HG03025 (cell line): ENCODE measurements around the gene COASY.
"Not testable (repeated sequence)": the region's sequence is repeated elsewhere in the genome, so short reads cannot be mapped to it uniquely, and the experiment has no call there.

Experiments used
- ATAC-seq: cut with Tn5 transposase; IDR thresholded peaks from one replicate; pipeline ENCODE4 v1.9.1; 2021; ENCODE audit warnings: mild to moderate bottlenecking, moderate library complexity; ENCODE audit not compliant: unreplicated experiment, low FRiP score

Gene COASY

DNA sequence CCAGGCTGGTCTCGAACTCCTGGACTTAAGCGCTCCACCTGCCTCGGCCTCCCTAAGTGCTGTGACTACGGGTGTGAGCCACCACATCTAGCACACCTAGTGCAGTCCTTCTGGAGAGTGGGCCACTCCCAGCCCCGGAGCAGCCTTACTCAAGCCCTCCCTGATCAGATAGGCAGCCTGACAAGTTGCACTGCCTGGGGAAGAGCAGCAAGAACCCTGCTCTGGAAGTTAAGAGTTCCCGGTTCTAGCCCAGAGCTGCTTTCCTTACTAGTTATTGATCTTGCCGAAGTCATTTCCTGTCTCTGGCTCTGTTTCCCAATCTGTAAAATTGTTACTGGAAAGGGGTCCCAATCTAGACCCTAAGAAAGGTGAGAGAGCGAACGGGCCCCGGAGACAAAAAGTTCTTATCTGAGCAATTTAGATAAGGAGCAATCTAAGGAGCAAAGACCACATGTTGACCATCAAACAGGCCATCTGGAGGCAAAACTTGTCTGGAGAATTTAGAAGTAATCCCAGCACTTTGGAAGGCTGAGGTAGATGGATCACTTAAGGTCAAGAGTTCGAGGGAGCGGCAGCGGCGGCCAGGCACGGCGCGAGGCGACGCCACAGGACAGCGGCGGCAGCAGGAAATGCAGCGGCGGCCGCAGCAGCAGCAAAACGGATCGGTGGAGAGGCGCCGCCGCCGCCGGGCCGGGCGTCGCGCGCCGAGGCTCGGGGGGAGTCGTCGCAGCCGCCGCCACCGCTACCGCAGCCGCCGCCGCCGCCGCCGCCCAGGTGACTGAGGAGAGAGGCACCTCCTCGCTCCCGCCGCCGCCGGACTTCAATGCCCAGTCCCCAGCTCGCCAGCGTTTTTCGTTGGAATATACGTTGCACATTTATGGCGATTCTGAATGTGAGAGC is 30.2 kb upstream of the COASY start:
- no peak for ATAC-seq

DNA sequence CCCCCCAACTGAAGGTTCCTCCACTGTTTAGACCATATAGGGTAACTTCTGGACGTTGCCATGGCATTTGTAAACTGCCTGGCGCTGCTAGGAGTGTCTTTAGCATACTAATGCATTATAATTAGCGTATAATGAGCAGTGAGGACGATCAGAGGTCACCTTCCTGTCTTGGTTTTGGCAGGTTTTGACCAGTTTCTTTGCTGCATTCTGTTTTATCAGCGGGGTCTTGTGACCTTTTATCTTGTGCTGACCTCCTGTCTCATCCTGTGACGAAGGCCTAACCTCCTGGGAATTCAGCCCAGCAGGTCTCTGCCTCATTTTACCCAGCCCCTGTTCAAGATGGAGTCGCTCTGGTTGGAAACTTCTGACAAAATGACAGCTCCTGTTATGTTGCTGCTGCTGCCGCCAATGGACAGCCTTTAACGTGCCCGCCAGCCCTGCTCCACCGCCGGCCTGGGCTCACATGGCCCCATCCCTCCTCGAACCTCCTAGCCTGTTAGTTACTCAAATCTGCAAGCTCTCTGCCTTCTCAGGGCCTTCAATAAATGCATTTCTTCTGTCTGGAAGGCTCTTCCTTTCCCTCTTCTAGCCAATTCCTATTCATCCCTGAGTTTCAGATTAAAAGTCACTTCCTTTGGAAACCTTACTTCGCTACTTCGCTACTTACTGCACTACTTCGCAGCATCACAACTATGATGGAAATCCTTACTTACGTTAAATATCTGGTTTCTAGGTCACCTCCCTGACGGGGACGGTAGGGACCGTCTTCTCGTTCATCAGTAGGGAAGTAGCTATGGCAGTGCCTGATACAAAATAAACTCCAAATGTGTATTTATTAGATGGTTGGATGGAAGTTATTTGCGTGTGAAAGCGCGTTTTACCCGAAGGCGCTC is 26.5 kb upstream of the COASY start:
- peak; percentile 7 for ATAC-seq

DNA sequence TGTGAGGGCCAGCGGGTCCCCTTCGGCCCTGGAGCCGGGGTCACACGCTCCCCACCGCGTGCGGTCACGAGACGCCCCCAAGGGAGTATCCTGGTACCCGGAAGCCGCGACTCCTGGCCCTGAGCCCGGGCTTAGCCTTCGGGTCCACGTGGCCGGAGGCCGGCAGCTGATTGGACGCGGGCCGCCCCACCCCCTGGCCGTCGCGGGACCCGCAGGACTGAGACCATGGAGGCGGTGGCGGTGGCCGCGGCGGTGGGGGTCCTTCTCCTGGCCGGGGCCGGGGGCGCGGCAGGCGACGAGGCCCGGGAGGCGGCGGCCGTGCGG is 25.9 kb upstream of the COASY start, which contains the start of gene NAGLU:
NAGLU (plus strand) TSS at position 194 of the 324 bp plus-strand sequence; CDS start at position 226, 32 bp downstream.
- peak; percentile 70 for ATAC-seq

DNA sequence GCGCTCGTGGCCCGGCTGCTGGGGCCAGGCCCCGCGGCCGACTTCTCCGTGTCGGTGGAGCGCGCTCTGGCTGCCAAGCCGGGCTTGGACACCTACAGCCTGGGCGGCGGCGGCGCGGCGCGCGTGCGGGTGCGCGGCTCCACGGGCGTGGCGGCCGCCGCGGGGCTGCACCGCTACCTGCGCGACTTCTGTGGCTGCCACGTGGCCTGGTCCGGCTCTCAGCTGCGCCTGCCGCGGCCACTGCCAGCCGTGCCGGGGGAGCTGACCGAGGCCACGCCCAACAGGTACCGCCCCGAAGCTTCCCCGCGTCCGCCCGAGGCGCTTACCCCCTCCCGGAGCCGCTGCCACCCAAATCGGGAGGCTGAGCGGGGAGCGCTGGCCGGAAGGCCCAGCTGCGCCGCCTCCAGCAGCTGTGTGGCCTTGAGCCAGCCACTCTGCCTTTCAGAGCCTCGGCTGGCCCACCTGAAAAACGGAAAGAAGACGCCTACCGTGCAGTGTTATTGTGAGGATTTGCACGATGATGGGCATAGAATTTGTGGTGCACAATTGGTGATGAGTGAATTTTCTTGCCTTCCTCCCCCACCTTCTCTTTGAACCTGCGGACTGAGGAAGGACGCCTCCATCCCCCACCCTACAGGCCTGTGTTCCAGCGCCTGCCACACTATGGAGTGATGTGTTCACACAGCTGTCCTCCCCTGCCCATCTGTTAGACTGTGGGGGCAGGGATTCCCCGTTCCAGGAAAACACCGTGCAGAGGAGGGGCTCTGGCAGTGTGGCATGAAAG is 25.4 kb upstream of the COASY start:
- peak; percentile 47 for ATAC-seq

DNA sequence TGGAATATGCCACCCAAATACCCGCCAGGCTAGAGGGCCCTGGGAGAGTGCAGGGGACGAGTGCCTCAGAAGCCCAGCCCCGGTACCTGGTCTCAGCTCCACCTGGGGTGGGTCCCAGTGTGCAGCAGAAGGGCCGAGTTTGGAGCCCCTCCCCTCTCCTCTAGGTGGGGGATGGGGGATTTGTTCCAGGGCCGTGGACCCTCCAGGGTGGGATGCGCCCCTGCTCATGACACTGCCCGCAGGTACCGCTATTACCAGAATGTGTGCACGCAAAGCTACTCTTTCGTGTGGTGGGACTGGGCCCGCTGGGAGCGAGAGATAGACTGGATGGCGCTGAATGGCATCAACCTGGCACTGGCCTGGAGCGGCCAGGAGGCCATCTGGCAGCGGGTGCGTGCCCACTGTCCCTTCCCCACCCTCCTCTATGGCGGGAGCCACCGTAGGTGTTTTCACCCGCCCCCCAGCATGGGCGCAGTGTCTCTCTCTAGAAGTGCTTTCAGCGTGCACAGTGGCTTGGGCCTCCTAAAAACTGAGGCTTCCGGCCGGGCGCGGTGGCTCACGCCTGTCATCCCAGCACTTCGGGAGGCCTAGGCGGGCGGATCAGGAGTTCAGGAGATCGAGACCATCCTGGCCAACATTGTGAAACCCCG is 24.7 kb upstream of the COASY start:
- no peak for ATAC-seq

DNA sequence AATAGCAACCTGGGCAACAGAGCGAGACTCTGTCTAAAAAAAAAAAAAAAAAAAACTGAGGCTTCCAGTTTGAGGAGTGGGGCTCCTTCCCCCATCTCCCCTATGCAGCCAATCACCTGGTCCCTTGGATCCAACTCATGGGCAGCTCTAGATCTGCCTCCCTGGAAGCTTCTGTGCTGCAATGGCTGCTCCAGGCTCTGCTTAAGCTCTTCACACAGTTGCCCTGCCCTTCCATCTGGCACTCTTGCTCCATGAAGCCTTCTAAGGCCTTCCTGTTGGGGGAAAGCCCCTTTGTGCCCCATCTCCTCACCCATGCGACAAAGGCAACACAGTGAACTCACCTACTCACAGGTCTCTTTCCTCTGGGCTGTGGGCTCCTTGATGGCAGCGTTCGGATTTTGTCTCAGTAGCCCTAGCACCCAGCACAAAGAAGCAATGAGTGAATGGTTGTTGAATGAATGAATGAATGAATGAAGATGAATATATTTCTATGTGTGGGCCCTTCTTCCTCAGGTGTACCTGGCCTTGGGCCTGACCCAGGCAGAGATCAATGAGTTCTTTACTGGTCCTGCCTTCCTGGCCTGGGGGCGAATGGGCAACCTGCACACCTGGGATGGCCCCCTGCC is 24.0 kb upstream of the COASY start:
- no peak for ATAC-seq

DNA sequence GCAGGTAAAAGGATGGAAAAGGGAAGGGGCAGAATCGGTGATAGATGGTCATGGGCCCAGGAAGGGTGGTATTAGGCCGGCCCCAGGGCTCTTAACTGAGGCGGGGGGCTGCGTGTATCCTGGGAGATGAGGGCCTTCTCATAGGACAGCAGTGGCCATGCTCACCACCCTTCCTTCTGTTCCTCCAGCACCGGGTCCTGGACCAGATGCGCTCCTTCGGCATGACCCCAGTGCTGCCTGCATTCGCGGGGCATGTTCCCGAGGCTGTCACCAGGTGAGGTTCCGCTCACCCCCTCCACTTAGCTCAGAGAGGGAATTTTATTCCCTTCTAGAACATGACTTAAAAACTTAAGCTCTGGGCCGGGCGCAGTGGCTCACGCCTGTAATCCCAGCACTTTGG is 23.5 kb upstream of the COASY start:
- no peak for ATAC-seq

DNA sequence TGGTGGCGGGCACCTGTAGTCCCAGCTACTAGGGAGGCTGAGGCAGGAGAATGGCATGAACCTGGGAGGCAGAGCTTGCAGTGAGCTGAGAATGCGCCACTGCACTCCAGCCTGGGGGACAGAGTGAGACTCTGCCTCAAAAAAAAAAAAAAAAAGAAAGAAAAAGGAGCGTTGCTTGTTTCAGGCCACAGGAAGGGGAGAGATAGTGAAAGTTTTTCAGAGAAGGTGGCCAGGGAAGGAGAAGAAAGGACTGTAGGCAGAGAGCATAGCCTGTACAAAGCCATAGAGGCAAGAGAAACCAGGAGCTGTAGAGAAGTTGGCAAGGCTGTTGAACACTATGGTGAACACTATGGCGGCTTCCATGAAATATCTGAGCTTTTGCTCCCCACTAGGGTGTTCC is 21.4 kb upstream of the COASY start:
- ATAC-seq = not testable (repeated sequence)

DNA sequence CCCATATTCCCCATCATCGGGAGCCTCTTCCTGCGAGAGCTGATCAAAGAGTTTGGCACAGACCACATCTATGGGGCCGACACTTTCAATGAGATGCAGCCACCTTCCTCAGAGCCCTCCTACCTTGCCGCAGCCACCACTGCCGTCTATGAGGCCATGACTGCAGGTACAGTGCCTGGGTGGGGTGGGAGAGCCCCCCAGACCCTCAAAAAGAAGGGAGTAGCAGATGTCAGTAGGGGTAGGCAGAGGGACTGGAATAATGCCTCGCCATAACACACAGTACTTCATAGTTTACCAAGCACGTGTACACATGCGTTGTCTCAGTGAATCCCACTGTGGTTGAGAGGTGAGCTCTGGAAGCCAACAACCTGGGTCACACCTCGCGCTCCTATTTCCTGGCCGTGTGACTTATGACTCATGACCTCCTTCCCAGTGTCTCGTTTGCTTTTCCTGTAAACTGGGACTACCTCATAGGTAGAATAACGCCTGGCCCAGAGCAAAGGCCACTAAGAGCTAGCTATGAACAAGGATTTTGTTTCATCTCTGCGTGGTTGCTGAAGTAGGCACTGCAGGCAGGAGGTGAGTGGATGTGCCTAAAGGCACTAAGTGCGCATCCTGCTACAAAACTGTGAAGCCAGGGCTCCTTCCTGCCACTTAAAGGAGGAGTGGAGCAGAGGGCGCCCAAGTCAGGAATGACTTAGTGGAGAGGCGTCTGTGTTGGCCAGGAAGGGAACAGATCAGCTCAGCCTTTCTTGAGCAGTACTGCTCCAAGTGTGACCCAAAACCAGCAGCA is 20.7 kb upstream of the COASY start:
- no peak for ATAC-seq

DNA sequence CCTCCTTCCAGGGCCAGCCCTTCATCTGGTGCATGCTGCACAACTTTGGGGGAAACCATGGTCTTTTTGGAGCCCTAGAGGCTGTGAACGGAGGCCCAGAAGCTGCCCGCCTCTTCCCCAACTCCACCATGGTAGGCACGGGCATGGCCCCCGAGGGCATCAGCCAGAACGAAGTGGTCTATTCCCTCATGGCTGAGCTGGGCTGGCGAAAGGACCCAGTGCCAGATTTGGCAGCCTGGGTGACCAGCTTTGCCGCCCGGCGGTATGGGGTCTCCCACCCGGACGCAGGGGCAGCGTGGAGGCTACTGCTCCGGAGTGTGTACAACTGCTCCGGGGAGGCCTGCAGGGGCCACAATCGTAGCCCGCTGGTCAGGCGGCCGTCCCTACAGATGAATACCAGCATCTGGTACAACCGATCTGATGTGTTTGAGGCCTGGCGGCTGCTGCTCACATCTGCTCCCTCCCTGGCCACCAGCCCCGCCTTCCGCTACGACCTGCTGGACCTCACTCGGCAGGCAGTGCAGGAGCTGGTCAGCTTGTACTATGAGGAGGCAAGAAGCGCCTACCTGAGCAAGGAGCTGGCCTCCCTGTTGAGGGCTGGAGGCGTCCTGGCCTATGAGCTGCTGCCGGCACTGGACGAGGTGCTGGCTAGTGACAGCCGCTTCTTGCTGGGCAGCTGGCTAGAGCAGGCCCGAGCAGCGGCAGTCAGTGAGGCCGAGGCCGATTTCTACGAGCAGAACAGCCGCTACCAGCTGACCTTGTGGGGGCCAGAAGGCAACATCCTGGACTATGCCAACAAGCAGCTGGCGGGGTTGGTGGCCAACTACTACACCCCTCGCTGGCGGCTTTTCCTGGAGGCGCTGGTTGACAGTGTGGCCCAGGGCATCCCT is 18.5 kb upstream of the COASY start:
- no peak for ATAC-seq

DNA sequence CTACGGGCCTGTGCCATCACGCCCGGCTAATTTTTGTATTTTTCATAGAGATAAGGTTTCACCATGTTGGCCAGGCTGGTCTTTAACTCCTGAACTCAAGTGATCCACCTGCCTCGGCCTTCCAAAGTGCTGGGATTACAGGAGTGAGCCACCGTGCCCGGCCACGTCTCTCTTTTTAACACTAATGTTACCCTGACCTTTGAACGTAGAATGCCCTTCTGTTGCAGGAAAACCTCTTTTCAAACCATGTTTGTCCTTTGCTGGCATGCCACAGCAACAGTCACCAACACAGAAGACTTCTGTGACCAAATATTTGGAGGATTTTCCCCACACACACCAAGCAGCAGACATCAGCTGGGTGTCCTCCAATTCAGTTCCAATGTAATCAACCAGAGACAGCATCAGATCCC is 17.1 kb upstream of the COASY start:
- no peak for ATAC-seq

DNA sequence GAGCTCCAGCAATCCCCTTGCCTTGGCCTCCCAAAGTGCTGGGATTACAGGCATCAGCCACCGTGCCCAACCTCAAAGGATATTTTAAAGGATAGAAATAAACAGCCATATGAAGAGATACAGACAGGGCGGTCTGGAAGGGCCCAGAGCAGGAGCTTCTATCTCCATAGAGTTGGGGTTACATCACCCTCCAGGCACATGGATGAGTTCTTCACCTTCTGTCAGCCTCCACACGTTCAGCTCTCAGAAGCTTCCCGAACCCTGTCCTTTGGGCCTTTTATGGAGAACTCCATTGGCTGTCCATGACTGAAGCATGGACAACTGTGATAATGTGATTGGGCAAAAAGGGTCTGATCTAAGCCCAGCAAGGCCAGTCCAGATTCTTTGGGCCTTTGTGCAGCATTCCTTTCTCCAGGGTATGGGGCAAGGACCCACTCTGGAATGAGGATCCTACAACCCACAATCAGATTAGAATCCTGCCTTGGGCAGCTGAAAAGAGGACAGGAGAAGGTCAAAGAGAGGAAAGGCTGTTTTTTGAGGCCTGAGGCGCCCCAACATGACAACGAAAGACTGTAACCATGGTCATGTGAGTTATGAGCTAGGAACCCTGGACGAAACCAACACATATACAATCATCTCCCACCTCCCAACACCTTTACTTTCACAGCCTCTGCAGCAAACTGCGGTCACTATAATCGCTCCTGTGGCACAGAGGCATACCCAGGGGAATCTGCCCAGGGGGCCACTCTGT is 16.0 kb upstream of the COASY start:
- ATAC-seq = not testable (repeated sequence)

DNA sequence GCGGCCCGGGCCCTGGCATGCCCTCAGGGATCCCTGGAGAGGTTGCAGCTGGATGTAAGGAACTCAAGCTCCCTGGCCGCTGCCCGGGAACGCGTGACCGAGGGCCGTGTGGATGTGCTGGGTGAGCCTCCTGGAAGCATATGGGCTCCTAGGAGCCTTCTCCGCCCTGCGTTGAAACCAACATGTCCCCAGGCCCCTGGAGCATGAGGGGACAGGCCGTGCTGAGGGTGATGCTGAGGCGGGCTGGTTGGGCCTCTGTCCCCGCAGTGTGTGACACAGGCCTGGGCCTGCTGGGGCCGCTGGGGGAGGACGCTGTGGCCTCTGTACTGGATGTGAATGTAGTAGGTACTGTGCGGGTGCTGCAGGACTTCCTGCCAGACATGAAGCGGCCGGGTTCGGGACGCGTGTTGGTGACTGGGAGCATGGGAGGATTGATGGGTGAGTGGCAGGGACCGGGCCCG is 14.9 kb upstream of the COASY start:
- no peak for ATAC-seq

DNA sequence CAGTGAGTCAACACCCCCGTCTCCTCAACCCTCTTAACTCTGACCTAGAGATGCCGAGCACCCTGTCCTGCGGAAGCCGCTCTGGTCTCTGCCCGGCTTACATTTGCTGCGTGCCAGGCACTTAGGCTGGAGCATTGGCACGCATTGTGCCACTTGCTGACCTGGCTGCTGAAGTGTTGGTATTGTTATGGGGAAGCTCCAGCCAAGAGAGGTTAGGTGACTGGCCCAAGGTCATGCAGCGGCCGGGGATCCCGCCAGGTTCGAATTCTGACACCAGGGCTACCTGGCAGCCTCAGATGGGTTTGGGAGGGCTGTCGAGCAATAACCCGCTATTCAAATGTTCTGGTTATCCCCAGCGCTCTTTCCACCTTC is 14.3 kb upstream of the COASY start:
- no peak for ATAC-seq

DNA sequence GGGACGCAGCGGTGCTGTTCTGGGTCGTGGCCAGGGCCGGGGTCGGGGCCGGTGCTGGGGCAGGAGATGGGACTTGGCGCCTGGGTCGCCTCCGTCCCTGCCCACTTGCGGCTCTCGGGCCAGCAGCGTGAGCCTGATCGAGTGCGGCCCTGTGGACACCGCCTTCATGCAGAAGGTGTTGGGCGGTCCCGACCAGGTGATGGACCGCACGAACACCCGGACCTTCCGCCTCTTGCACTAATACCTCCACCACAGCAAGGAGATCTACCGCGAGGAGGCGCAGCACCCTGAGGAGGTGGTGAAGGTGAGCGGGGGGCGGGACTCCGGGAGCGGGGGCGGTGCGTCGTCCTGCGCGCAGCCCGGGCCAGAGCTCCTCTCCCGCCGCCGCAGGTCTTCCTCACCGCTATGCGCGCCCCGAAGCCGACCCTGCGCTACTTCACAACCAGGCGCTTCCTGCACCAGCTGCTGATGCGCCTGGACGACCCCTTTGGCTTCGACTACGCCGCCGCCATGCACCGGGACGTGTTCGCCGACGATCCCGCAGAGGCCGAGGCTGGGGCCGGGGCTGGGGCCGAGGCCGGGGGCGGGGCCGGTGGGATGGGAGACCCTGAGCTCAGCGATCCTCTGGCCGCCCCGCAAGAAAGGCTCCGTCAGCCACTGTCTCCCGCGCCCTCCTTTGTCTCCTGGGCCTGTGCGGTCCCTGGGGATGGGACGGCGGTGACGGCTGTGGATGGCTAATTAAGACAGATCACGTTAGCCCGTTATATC is 13.7 kb upstream of the COASY start:
- ATAC-seq = peak; percentile 57

DNA sequence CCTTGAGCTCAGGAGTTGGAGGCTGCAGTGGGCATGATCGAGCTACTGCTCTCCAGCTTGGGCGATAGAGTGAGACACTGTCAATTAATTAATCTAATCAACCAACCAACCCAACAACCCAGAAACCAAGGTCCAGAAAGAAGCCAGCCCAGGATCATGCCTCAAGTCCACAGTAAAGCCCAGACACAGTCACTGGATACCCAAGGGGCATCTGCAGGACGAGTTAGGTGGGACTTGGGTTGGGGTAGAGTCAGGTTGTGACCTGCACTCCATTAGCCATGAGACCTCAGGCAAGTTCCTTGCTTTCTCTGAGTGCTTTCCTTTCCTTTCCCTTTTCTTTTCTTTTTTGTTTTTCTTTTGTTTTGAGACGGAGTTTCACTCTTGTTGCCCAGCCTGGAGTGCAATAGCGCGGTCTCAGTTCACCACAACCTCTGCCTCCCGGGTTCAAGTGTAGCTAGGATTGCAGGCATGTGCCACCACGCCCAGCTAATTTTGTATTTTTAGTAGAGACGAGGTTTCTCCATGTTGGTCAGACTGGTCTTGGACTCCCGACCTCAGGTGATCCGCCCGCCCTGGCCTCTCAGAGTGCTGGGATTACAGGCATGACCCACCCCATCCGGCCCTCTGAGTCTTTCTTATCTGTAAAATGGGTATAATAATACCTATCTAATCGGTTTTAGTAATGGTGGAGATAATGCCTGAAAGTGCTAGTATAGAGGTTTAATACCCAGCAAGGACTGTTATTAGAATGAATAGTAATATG is 12.8 kb upstream of the COASY start:
- no peak for ATAC-seq
